ENCODE data around the gene ALG9.

The ALG9 gene

GRCh38 chr11:111766834-111767142 is 104.6 kb downstream of the ALG9 start:
- DNase-seq (ENCODE audit: insufficient read length, low spot score) (no peak), FAIRE-seq (no peak)
- no peak for TF ChIP-seq CTCF (IDR thresholded peaks at IDR 0.05; ENCODE audit: insufficient read depth, missing control alignments)

- FAIRE-seq (no peak), DNase-seq (ENCODE audit: insufficient read length, low spot score) (peak; percentile 90)
- TF ChIP-seq CTCF (IDR thresholded peaks at IDR 0.05; ENCODE audit: insufficient read depth, missing control alignments): no peak
Observed at GRCh38 chr11:111765984-111766833, 105.2 kb downstream of the ALG9 start, which contains the start of gene PPP2R1B. PPP2R1B (minus strand) TSS chr11:111766389; CDS start chr11:111766361, 28 bp downstream.

- no peak for TF ChIP-seq CTCF (IDR thresholded peaks at IDR 0.05; ENCODE audit: insufficient read depth, missing control alignments)
- FAIRE-seq (no peak), DNase-seq (ENCODE audit: insufficient read length, low spot score) (no peak)
Observed at GRCh38 chr11:111765320-111765983, 105.9 kb downstream of the ALG9 start.

GRCh38 chr11:111764621-111765020 is 106.8 kb downstream of the ALG9 start:
- FAIRE-seq (no peak), DNase-seq (ENCODE audit: insufficient read length, low spot score) (no peak)
- TF ChIP-seq CTCF (IDR thresholded peaks at IDR 0.05; ENCODE audit: insufficient read depth, missing control alignments): no peak

- FAIRE-seq: no peak
Observed at GRCh38 chr11:111762981-111763643, 108.3 kb downstream of the ALG9 start.

GRCh38 chr11:111762526-111762925 is 108.9 kb downstream of the ALG9 start:
- no peak for TF ChIP-seq CTCF (IDR thresholded peaks at IDR 0.05; ENCODE audit: insufficient read depth, missing control alignments)

More at GRCh38 chr11:111762981-111763643, 108.3 kb downstream of the ALG9 start:
- DNase-seq (ENCODE audit: insufficient read length, low spot score): no peak
- TF ChIP-seq CTCF (IDR thresholded peaks at IDR 0.05; ENCODE audit: insufficient read depth, missing control alignments): peak; percentile 11

More at GRCh38 chr11:111762526-111762925, 108.9 kb downstream of the ALG9 start:
- DNase-seq (ENCODE audit: insufficient read length, low spot score) (no peak), FAIRE-seq (no peak)
